Progenitor cell of endocrine pancreas (in vitro differentiated cells): ENCODE measurements around the gene ZNF74. TPM values are rescaled to one million over a fixed set of nuclear protein-coding genes. Genes with fewer than 3 reads are reported as not detected.

ENCODE experiments used
- DNase-seq: peaks from one replicate; pipeline ENCODE4 v3.0.0; 2021; ENCODE audit warnings: low spot score; ENCODE audit not compliant: unreplicated experiment
- H3K27ac Mint-ChIP-seq: 2 replicates; pipeline ENCODE4 v1.8.0; 2021; ENCODE audit warnings: mild to moderate bottlenecking, moderate library complexity, mixed read lengths
- H3K27me3 Mint-ChIP-seq: 2 replicates; pipeline ENCODE4 v1.8.0; 2021; ENCODE audit warnings: mixed read lengths
- H3K36me3 Mint-ChIP-seq: 2 replicates; pipeline ENCODE4 v1.8.0; 2022; ENCODE audit warnings: mixed read lengths; ENCODE audit not compliant: insufficient read depth
- H3K4me1 Mint-ChIP-seq: 2 replicates; pipeline ENCODE4 v1.8.0; 2021; ENCODE audit warnings: low read depth, mixed read lengths
- H3K4me3 Mint-ChIP-seq: 2 replicates; pipeline ENCODE4 v1.8.0; 2021; ENCODE audit warnings: low read depth, mild to moderate bottlenecking, moderate library complexity, mixed read lengths
- H3K9me3 Mint-ChIP-seq: 2 replicates; pipeline ENCODE4 v1.8.0; 2021; ENCODE audit warnings: low read depth, mixed read lengths
- CTCF ChIP-seq: fragments of 200-600 bp; sonication (generic); IDR thresholded peaks from one replicate; pipeline ENCODE4 v1.5.0; 2021; ENCODE audit warnings: antibody characterized with exemption, mild to moderate bottlenecking; ENCODE audit not compliant: unreplicated experiment
- total RNA-seq: library from RNA; stranded (reverse); gene quantifications from 2 replicates; pipeline ENCODE4 v1.2.1, GENCODE V29; 2021

The ZNF74 gene
- total RNA-seq, 1 donor from 2014 or later = 52.1 TPM

- DNase-seq = no peak
- no peak overlapping the region for H3K4me3 Mint-ChIP-seq
- H3K27me3 Mint-ChIP-seq = no peaks in the 10 kb centered on the region
- no peaks in the 10 kb centered on the region for H3K9me3 Mint-ChIP-seq
- H3K4me1 Mint-ChIP-seq = peaks cover 5% of the 10 kb centered on the region
- H3K36me3 Mint-ChIP-seq = peaks cover 10% of the 10 kb centered on the region
- no peak overlapping the region for H3K27ac Mint-ChIP-seq
- no peak for TF ChIP-seq CTCF
Observed at GRCh38 chr22:20457506-20458240, 63.7 kb downstream of the ZNF74 start.

Other genes starting within 250 kb of the ZNF74 start
- gene CCDC188, start 243.1 kb upstream of the ZNF74 start, total RNA-seq = 3.3 and 4.0 TPM in 2 replicates
- 30.8 and 36.0 TPM in 2 replicates for gene RTN4R, start 125.8 kb upstream of the ZNF74 start, total RNA-seq
- gene DGCR6L, start 74.1 kb upstream of the ZNF74 start, total RNA-seq = 37.2 and 41.0 TPM in 2 replicates
- gene SCARF2, start 43.7 kb downstream of the ZNF74 start, total RNA-seq = 14.4 and 14.6 TPM in 2 replicates
- gene KLHL22, start 101.6 kb downstream of the ZNF74 start, total RNA-seq = 47.3 and 51.6 TPM in 2 replicates
- gene MED15, start 113.5 kb downstream of the ZNF74 start, total RNA-seq = 77.8 and 78.0 TPM in 2 replicates